Smooth muscle cell of the brain vasculature (primary cell): Measurements from ENCODE around the gene CENPW.
A peak's percentile ranks its signal among the peaks of the same experiment; 100 is the strongest.

ENCODE experiments used
- DNase-seq: peaks from one replicate; pipeline ENCODE4 v3.0.0-alpha.2; 2012; ENCODE audit warnings: low read depth, low spot score

CENPW gene

DNA sequence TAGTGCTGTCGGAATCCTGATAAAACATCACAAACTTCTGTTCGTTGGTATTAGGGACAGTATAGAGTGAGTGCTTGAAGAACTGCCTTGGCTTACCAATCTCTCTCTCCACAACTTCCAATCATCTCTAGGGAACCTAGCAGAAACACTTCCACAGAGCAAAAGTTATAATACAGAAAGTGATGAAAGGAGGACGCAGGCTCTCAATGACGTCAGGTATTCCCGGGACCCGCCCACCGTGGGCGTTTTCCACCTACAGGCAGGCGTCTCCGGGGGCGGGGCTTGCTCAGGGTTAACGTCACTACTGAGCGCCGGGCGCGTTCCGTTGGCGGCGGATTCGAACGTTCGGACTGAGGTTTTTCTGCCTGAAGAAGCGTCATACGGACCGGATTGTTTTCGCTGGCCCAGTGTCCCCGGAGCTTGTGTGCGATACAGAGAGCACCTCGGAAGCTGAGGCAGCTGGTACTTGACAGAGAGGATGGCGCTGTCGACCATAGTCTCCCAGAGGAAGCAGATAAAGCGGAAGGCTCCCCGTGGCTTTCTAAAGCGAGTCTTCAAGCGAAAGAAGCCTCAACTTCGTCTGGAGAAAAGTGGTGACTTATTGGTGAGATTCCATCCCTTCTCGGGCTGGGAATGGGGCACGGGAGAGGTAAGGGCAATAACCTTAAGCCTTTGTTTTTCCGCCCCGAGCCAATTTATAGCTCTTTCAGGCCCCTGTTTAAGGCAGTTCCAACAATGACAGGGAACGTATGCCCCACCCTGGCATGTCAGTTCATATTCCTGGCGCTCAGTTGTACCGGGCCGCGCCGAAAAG, at the start of gene CENPW:
CENPW (plus strand) TSS at position 320 of the 814 bp plus-strand sequence; CDS start at position 479, 159 bp downstream.
- peak; percentile 51 for DNase-seq

DNA sequence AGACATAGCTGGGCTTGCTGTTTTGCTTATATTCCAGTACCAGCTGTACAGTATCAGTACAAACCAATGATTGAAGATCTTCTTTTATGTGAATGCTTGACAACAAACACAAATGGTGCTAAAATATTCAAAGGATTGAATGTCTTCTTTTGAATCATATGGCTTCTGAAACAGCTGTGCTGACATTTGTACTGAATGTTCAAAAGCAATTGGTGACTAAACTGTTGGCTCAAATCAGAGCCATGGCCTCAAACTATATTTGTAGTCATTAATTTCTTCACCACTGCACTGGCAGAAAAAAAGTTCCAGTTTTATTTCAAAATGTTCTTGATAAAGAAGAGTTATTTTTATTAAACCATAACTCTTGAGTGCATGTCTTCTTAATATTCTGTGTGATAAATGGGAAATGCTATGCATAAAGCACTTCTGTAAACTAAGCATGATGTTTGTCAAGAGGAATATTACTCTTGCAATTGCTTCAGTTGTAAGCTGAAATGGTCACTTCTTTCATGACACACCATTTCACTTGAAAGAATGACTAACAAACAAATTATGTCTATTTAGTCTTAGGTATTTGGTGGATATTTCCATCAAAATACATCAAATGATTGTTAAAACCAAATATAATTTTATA, 45.9 kb upstream of the CENPW start:
- no peak for DNase-seq

DNA sequence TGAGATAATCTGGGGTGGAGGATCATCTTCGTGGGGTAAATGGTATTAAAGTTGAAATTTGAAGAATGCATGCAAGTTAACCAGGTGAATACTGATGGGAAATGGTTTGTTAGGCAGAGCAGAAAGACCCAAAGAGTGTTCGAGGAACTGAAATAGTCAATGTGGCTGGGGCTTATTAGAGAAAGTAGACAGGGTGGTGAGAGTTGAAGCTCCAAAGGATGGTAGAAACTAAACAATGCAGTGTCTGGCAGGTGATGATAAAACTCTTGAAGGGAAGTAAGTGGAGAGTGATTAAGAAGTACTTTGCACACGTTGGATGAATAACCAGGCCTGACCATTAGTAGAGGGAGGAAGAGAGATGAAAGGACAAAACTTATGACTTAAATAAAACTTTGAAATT, 39.8 kb upstream of the CENPW start:
- no peak for DNase-seq

DNA sequence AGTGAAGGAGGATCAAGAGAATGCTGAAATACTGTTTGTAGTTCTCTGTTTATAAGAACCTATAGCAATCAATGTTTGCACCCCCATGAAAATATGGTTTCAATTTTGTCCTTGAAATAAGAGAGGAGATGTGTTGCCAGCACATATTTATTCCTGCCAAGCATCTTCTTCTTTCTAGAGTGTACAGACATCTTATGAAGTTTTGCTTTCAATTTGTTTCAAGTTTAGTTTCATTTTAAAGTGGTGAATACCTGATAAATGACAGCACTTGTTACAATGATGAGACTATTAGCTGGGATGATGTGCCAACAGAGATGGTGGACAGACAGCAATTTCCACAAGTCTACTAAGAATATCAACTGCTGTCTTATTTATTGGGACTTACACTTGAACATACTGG, 39.2 kb upstream of the CENPW start:
- no peak for DNase-seq

DNA sequence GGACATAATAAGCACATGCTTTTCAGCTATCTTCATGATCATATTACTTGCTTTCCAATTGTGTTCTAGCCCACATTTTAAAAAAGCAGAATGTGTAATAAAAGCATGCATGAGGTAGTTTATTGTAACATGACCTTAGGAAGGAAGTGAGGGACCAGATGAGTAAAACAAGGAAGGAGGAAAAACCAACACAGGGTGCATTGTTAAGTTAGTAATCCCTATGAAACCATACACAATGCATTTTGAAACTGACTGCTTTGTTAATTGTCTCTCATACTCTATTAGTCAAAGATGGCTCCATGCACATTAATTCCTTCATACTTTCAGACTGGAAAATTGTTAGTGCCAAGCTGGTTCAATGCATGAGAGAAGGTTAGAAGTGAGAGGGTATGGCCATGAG, 37.7 kb upstream of the CENPW start:
- DNase-seq, result no peak

DNA sequence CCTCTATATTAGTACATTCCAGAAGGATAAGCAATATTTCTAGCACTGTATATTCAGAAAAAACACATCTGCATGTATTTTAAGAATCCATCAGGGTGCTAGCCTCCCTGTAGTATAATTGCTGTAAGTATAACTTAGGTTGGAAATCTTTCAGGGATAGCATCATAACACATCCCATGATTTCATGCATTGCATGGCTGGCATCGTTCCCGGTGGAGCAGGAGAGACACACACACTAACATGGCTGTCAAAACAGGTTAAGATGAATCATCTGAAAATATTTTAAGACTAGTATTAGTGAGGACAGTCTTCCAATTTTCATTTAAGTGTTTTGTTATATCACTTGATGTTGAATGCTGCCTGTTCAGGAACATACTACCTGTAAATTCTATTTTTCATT, 32.1 kb upstream of the CENPW start:
- peak; percentile 23 for DNase-seq

DNA sequence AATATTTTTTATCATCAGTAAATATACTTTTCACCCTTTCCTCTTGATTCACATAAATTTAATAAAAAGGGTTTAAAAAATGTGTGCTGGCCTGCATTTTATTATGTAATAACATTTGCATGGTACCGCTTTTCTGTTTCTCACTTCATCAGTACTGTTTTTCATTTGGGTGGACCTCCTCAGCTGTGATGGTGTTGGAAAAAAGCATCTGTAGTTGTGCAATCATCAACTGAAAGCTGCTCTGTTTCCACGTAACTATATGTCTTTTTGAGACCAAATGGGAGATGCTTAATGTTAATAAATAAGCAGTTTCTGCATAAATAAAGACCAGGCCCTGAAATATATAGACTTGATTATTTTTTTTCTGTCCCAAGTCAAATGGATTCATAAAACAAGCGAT, 31.6 kb upstream of the CENPW start:
- no peak for DNase-seq

DNA sequence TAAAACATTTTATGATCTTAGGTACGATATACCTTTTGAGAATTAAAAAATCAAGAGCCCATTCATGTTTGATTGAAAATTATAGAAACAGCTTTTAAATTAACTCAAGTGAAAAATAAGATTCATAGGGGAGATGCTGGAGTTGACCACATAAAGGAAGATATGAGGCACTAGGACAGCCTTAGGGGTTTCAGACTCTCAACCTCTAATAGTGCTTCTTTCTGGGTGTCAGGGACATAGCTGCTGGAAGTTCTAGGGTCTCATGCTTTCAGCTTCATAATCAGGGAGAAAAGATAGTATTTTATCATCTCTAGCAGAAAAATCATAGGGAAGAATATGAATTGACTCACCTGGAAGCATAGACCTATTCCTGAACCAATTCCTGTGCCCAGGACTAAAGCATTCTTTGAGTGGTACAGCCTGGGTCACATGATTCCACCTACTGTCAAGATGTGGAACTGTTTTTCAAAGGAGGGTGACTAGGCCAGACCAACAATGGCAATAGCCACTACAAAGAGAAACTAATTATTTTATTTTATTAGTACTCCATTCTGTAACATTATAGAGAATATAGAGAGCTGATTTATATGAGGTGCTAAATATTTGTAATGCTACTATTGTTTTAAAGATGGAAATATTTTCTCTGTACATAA, 27.8 kb upstream of the CENPW start:
- DNase-seq, result no peak

DNA sequence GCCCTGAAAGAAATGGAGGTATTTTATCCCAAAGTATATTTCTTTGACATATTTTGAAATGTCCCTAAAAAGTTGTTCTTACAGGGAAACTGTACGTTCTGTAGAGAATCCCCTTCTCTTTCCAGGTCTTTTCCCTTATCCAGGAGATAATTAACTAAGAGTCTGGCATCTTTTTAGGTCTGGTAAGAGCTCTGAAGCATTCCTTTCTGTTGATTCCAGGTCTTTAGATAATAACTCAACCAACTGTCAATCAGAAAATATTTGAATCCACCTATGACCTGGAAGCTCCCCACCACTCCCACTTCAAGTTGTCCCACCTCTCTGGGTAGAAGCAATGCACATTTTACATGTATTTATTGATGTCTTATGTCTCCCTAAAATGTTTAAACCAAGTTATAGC, 26.0 kb upstream of the CENPW start:
- DNase-seq, result no peak

DNA sequence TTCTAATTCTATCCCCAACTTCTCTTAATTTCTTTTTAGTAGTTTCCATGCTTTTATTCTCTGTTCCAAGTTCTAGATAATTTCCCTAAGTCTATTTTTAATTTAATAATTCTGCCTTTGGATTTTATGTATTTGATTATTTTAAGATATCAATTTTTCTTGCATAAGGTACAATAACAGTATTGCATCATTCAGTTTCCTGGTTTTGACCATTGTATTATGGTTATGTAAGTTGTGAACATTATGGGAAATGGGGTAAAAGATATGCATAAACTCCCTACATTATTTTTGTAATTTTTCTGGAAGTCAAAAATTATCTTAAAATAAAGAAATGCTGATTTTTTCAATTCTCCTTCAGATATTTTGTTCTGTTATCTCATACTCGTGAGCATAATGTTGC, 21.1 kb upstream of the CENPW start:
- DNase-seq, result no peak

DNA sequence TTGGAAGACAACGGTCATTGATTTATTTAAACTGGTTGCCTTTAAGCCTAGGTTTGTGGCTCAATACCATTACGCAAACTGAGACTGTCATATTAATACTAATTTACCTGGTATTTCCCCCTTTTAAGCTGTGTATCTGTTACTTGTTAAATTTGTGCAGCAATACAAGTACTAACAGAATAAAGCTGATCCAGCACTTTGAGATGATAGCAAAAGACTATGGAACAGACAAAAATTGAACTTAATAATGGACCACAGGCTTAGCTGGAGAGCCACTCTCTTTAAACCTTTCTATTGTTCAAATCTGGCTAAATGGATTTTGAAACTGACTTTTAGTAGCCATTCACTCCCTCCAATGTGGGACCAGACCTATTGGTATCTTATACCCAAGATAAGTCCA, 6.2 kb upstream of the CENPW start:
- no peak for DNase-seq

DNA sequence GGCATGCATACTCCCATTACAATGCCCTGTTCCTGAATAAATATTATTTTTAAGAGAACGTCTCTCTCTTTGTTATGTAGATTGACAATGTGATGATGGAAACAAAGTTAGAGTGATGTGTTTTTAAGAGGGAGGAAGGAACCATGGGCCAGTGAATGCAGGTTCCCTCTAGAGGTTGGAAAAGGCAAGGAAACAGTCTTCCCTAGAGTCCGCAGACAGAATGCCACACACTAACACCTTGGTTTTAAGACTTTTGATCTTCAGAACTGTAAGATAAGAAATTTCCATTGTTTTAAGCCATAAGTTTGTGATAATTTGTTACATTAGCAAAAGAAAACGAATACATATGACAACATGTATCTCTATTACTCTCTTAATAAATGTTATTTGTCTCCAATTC, 4.7 kb upstream of the CENPW start:
- DNase-seq, result no peak

DNA sequence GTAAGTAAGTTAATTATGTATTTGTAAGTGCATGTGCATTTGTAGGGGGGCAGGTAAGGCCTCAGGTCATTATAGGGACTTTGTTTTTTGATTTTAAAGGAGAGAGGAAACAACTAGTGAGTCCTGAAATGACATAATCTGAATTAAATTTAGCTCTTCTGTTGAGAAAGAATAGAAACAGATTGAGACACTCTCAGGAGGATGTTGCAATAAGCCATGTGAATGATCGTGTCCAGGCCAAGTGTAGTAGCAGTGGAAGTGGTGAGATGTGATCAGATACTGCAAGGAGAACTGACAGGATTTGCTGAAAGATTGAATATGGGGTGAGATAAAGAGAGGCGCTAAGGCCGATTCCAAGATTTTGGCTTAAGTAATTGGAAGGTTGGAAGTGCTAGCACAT, 2.6 kb upstream of the CENPW start:
- no peak for DNase-seq

DNA sequence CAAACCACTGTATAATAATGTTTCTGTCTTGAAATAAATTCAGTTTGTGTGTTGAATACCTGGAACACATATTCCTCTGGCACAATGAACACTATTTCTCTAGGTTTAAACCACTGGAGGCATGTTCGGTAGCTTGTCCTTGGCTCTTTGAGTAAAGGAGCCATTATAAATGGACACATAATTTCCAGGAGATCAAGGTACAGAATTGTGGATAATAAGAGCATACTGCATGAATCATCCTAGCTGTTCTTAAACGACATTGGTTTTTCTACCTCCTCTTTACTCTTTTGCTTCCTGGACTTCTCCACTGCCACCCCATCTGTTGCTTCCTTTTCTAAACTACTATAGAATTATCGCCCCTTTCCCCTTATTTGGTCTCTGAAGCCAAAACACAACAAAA, 1.2 kb downstream of the CENPW start:
- DNase-seq, result no peak

DNA sequence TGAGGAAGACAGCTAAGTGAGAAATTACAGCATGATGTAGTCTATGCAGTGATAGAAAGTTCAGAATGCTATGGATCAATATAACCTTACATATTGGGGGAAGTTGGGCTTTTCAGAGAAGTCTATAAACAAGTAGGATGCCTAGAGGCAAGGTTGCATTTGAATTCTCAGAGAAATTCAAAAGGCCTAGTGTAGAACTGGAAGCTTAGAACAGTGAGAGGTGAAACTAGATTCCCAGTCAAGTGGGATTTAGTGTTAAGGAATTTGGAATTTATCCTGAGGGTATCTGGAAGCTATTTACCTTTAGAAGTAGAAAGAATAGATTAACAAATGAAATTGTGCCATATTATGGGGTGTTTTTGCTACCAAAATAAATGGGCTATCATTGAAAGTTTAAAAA, 4.3 kb downstream of the CENPW start:
- DNase-seq, result no peak

DNA sequence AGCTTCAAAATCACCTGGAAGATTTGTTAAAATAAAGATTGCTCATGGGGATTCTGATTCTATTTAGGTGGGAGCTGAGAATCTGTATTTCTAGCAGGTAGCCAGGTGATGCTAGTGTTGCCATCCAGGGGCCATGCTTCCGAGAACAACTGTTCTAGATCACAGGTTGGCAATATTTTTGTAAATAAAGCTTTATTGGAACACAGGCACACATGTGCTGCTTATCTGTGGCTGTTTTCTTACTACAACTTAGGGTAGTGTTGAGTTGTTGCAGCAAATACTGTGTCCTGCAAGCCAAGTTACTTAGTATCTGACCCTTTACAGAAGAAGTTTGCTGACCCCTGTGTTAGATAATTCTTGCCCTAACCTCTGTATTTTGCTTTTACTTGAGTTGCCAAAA, 12.0 kb downstream of the CENPW start:
- DNase-seq, result no peak

DNA sequence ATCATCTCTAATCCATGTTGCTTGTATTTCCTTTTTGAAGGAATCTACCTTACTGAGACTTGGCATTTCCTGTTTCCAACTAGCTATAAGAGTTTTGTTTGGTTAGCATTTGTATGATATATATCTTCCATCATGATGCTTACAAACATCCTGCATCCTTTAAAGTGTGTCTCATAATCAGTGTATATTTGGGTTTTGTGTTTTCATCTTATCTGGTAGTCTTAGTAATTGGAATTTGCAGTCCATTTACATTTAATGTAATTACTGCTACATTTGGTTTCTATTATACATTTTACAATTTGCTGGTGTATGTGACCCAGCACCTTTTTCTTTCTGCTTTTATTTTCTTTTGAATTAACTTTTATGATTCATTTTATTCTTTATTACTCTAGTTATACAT, 12.6 kb downstream of the CENPW start:
- no peak for DNase-seq

DNA sequence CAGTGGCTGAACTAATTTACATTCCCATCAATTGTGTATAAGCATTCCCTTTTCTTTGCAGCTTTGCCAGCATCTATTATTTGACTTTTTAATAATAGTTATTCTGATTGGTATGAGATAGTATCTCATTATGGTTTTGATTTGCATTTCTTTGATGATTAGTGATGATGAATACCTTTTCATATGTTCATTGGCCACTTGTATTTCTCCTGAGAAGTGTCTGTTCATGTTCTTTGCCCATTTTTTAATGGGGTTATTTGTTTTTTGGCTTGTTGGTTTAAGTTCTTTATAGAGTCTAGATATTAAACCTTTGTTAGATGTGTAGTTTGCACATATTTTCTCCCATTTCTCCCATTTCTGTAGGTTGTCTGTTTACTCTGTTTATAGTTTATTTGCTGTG, 16.6 kb downstream of the CENPW start:
- DNase-seq, result no peak

DNA sequence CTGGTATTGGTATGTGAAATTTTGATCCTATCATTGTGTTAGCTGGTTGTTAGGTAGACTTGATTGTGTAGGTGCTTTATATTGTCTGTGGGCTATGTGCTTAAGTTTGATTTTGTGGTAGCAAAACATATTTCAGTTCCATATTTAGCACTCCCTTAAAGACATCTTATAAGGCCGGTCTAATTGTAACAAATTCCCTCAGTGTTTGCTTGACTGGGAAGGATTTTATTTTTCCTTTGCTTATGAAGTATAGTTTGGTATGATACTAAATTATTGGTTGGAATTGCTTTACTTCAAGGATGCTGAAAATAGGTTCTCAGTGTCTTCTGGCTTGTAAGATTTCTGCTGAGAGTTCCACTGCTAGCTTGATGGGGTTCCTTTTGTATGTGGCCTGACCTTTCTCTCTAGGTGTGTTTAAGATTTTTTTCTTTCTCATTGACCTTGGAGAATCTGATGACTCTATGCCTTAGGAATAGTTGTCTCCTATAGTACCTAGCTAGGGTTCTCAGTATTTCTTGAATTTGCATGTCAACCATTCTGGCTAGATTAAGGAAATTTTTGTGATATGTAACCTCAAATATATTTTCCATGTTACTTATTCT, 20.1 kb downstream of the CENPW start:
- no peak for DNase-seq

DNA sequence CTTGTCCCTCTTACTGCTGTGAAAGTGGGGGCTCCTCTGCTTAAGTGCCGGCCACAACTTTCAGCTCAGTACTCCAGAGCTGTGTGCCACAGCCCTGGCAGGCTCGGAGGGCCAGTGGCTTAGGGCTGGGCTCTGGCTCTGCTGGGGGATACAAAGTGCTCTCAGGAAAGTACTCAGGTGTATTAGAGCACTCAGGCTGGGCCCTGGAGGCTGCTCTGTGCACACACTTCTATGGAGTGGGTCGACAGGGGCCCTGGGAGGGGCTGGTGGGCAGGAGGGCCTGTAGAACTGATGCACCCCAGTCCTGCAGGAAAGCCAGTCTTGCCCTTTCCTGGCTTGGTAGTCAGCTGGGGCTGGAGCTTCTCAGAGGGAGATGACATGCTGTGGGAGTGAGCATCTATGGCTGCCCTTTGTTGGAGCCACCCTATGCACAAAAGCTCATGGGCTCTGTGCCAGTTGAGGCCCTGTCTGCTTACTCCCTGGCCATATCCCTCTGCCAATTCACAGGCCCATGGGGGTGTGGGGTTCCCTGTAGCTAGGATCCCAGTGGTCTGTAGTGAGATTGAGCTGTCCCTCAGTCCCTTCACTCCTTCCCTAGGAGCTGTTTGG, 22.0 kb downstream of the CENPW start:
- DNase-seq, result no peak

DNA sequence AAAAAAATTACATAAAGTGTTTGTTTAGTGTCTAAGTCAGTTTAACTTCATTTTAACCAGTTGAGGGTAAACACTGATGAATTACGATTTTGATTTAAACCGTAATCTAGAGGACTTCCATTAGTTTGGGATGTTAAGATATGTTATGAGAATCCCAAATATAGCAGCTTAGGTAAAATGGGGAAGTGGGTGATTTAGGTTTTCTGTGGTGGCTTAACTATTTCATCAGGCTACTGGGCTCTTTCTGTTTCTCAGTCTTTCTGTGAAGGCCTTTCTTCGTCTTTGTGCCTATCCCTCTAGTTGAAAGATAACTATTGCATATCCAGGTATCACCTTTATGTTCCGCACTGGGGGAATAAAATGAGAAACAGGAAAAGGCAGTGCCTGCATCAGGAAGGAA, 27.9 kb downstream of the CENPW start:
- DNase-seq, result no peak

DNA sequence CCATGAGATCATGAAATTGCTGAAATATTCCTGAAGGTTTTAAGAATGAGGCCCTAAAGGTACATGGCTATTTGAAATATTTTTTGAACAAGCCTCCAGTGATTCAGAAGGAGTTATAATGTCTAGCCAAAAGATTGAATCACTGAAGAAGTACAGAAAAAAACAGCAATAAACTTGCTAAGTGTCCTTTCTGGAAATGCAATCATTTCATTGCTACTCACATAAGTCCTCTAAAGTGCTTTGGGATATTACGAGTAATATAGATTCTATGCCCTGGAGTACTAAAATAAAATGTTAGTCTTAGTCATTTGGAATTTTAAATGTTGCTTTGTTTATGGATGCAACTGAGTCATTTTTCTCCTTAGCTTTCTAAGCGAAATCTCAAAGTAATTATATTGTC, 32.7 kb downstream of the CENPW start:
- no peak for DNase-seq
